SK-N-SH (cell line): ENCODE data around the gene LSP1.

ENCODE experiments used
- CTCF ChIP-seq: fragments of 200-600 bp; sonication (generic); IDR thresholded peaks from 2 replicates; pipeline ENCODE4 v1.6.1; 2017; ENCODE audit warnings: antibody characterized with exemption, mild to moderate bottlenecking, moderate library complexity
- GABPA ChIP-seq: IDR thresholded peaks from 2 replicates; pipeline ENCODE4 v1.4.0; 2012; ENCODE audit warnings: low read depth, mild to moderate bottlenecking
- JUND ChIP-seq: IDR thresholded peaks from 2 replicates; pipeline ENCODE4 v1.4.0; 2012
- MAX ChIP-seq: IDR thresholded peaks from 2 replicates; pipeline ENCODE4 v1.4.0; 2012; ENCODE audit warnings: low read depth
- RAD21 ChIP-seq: IDR thresholded peaks from 2 replicates; pipeline ENCODE4 v1.6.1; 2012; ENCODE audit warnings: mild to moderate bottlenecking, low read length
- RXRA ChIP-seq: IDR thresholded peaks from 2 replicates; pipeline ENCODE4 v1.4.0; 2012; ENCODE audit warnings: low read depth, mild to moderate bottlenecking, borderline replicate concordance

DNA sequence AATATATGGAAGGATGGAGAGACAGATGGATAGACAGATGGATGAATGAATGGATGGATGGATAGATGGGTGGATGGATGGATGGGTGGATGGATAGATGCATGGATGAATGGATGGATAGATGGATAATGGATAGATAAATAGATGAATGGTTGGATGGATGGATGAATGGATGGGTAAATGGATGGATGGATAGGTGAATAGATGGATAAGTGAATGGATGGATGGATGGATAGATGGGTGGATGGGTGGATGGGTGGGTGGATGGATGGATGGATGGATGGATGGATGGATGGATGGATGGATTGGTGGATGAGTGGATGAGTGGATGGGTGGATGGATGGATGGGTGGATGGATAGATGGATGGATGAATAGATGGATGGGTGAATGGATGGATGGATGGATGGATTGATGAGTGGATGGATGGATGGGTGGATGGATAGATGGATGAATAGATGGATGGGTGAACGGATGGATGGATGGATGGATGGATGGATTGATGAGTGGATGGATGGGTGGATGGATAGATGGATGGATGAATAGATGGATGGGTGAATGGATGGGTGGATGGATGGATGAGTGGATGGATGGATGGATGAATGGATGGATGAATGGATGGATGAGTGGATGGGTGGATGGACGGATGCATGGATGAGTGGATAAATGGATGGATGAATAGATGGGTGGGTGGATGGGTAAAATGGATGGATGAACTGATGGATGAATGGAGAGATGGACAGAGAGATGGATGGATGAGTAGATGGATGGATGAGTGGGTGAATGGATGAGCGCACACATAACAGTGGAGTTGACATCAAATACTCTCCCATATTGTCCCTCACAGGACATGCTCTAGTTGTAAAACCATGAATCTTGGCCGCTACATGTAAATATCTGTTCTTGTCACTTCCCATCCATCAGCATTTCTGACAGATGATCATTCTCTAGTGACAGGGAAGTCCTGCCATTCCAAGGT lies 8.8 kb downstream of the LSP1 start:
- TF ChIP-seq RXRA (no peak), GABPA (no peak), RAD21 (no peak), CTCF (no peak), MAX (no peak), JUND (no peak)
